A673 (cell line): ENCODE measurements around the gene CFAP157.

Experiments
- CTCF ChIP-seq: fragments of 300-800, 200-600 bp; sonication (generic); conservative IDR thresholded peaks from 2 replicates; pipeline ENCODE4 v1.5.1; 2017; ENCODE audit warnings: low read depth, mild to moderate bottlenecking, antibody characterized with exemption, low read length, moderate library complexity, mixed read lengths
- EZH2 ChIP-seq: fragments of 200-600 bp; sonication (generic); IDR thresholded peaks from 2 replicates; pipeline ENCODE4 v1.6.1; 2017; ENCODE audit warnings: borderline replicate concordance, low read depth, mild to moderate bottlenecking, mixed read lengths, antibody characterized with exemption, low read length; ENCODE audit not compliant: poor library complexity, severe bottlenecking

- TF ChIP-seq CTCF (no peak), EZH2 (no peak)
Measured at GRCh38 chr9:127714020-127714750, 7.4 kb downstream of the CFAP157 start.
